Placental epithelial cell (primary cell): Measurements from ENCODE around the gene PRR33. TPM values are rescaled to one million over a fixed set of nuclear protein-coding genes. Genes with fewer than 3 reads are reported as not detected.

Experiments used
- small RNA-seq: library from RNA; depleted of rRNA; stranded (forward); fragments of <200 nt; gene quantifications from one replicate; pipeline ENCODE3, GENCODE V24; 2012
- total RNA-seq: library from RNA; depleted of rRNA; stranded (reverse); fragments of >200 nt; gene quantifications from 2 replicates; pipeline ENCODE4 v1.2.3, GENCODE V29; 2012

The PRR33 gene
- not detected in 2 replicates for total RNA-seq

GRCh38 chr11:1891831-1892115, at the start of gene PRR33:
Gene PRR33, minus strand, starts transcription at chr11:1891895. Its CDS starts 1,311 bp downstream, at chr11:1890584.

GRCh38 chr11:1919391-1920127, 27.9 kb upstream of the PRR33 start, which contains the start of gene TNNT3:
Gene TNNT3, plus strand, starts transcription at chr11:1919703. Its CDS starts 3,172 bp downstream, at chr11:1922875.

GRCh38 chr11:1852877-1853276, 38.8 kb downstream of the PRR33 start, which contains the start of gene LSP1:
Gene LSP1, plus strand, starts transcription at chr11:1853084. Its CDS starts 61 bp downstream, at chr11:1853145.

GRCh38 chr11:1838426-1839144, 53.1 kb downstream of the PRR33 start, which contains the start of gene TNNI2:
Gene TNNI2, plus strand, starts transcription at chr11:1838981. Its CDS starts 716 bp downstream, at chr11:1839697.

Small RNA genes within 50 kb of the gene (small RNA-seq; reads per million reads assigned to genes)
- not detected for gene AC051649.1
- not detected for gene MIR4298

Other genes with a start within 250 kb of the PRR33 start
- gene KRTAP5-6, start 194.7 kb downstream of the PRR33 start, total RNA-seq, result not detected in 2 replicates
- 0.79 TPM in 1 of 2 replicates, not detected in the other for gene IFITM10, start 141.3 kb downstream of the PRR33 start, total RNA-seq
- 58.1 and 60.8 TPM in 2 replicates for gene CTSD, start 128.0 kb downstream of the PRR33 start, total RNA-seq
- 0.39 and 1.3 TPM in 2 replicates for gene SYT8, start 56.9 kb downstream of the PRR33 start, total RNA-seq
- gene TNNI2, start 52.9 kb downstream of the PRR33 start, total RNA-seq, result 1.2 TPM in 1 of 2 replicates, not detected in the other
- gene LSP1, start 38.8 kb downstream of the PRR33 start, total RNA-seq, result 1.2 TPM in 1 of 2 replicates, not detected in the other
- gene TNNT3, start 27.8 kb upstream of the PRR33 start, total RNA-seq, result 10.1 and 62.4 TPM in 2 replicates
- gene MRPL23, start 55.4 kb upstream of the PRR33 start, total RNA-seq, result 62.0 and 91.0 TPM in 2 replicates
- gene H19, start 105.9 kb upstream of the PRR33 start, total RNA-seq, result 9,156 and 32,797 TPM in 2 replicates
- 2,734 and 9,662 TPM in 2 replicates for gene IGF2, start 247.5 kb upstream of the PRR33 start, total RNA-seq